OCI-LY3 (cell line): ENCODE data around the gene RFPL1.

ENCODE experiments used
- CTCF ChIP-seq: fragments of 200-600, 300-600 bp; sonication (generic); IDR thresholded peaks from 2 replicates; pipeline ENCODE4 v1.5.1; 2014; ENCODE audit warnings: antibody characterized with exemption, low read length, low read depth
- EZH2phosphoT487 ChIP-seq: fragments of 200-600 bp; shearing (Covaris generic); IDR thresholded peaks from 2 replicates; pipeline ENCODE4 v1.6.1; 2018; ENCODE audit warnings: antibody characterized with exemption, mixed run types, low read depth

GRCh38 chr22:29481265-29482000 lies 43.0 kb downstream of the RFPL1 start:
- no peak for TF ChIP-seq CTCF
- TF ChIP-seq EZH2phosphoT487 = no peak
